HEK293 (cell line): ENCODE measurements around the gene TMEM255A.
A peak's percentile ranks its signal among the peaks of the same experiment; 100 is the strongest.

ENCODE experiments used
- FEZF1 ChIP-seq: fragments of 450-650 bp; formaldehyde crosslinking; IDR thresholded peaks from 2 replicates; pipeline ENCODE4 v1.5.1; 2016; ENCODE audit warnings: missing biosample characterization, missing genetic modification characterization
- GLI4 ChIP-seq: fragments of 450-650 bp; formaldehyde crosslinking; IDR thresholded peaks from 2 replicates; pipeline ENCODE4 v1.5.1; 2016; ENCODE audit warnings: missing biosample characterization, missing genetic modification characterization
- GLIS1 ChIP-seq: fragments of 450-650 bp; formaldehyde crosslinking; IDR thresholded peaks from 2 replicates; pipeline ENCODE4 v1.5.1; 2016; ENCODE audit warnings: missing biosample characterization, missing genetic modification characterization
- MYNN ChIP-seq: fragments of 450-650 bp; formaldehyde crosslinking; IDR thresholded peaks from 2 replicates; pipeline ENCODE4 v1.5.1; 2016; ENCODE audit warnings: missing biosample characterization, missing genetic modification characterization, borderline replicate concordance
- OSR2 ChIP-seq: fragments of 450-650 bp; formaldehyde crosslinking; IDR thresholded peaks from 2 replicates; pipeline ENCODE4 v1.5.1; 2016; ENCODE audit warnings: missing biosample characterization, missing genetic modification characterization
- PRDM6 ChIP-seq: fragments of 450-650 bp; formaldehyde crosslinking; IDR thresholded peaks from 2 replicates; pipeline ENCODE4 v1.5.1; 2017; ENCODE audit warnings: missing biosample characterization, missing genetic modification characterization
- REST ChIP-seq: fragments of 450-650 bp; formaldehyde crosslinking; IDR thresholded peaks from 2 replicates; pipeline ENCODE4 v1.5.1; 2016; ENCODE audit warnings: missing biosample characterization, missing genetic modification characterization
- SP2 ChIP-seq: fragments of 450-650 bp; formaldehyde crosslinking; IDR thresholded peaks from 2 replicates; pipeline ENCODE4 v1.5.1; 2016; ENCODE audit warnings: missing biosample characterization, missing genetic modification characterization
- SP7 ChIP-seq: fragments of 450-650 bp; formaldehyde crosslinking; IDR thresholded peaks from 2 replicates; pipeline ENCODE4 v1.5.1; 2016; ENCODE audit warnings: missing biosample characterization, missing genetic modification characterization
- ZBTB20 ChIP-seq: fragments of 450-650 bp; formaldehyde crosslinking; IDR thresholded peaks from 2 replicates; pipeline ENCODE4 v1.5.1; 2016; ENCODE audit warnings: missing biosample characterization, missing genetic modification characterization
- ZFP3 ChIP-seq: fragments of 450-650 bp; formaldehyde crosslinking; IDR thresholded peaks from 2 replicates; pipeline ENCODE4 v1.5.1; 2016; ENCODE audit warnings: low read depth, missing biosample characterization, missing genetic modification characterization
- ZNF132 ChIP-seq: fragments of 450-650 bp; formaldehyde crosslinking; IDR thresholded peaks from 2 replicates; pipeline ENCODE4 v1.5.1; 2017; ENCODE audit warnings: missing biosample characterization, missing genetic modification characterization, borderline replicate concordance
- ZNF133 ChIP-seq: fragments of 450-650 bp; formaldehyde crosslinking; IDR thresholded peaks from 2 replicates; pipeline ENCODE4 v1.5.1; 2016; ENCODE audit warnings: missing biosample characterization, missing genetic modification characterization
- ZNF157 ChIP-seq: fragments of 450-650 bp; formaldehyde crosslinking; IDR thresholded peaks from 2 replicates; pipeline ENCODE4 v1.5.1; 2016; ENCODE audit warnings: missing biosample characterization, missing genetic modification characterization
- ZNF174 ChIP-seq: fragments of 450-650 bp; formaldehyde crosslinking; IDR thresholded peaks from 2 replicates; pipeline ENCODE4 v1.5.0; 2017; ENCODE audit warnings: missing biosample characterization, mild to moderate bottlenecking, missing genetic modification characterization
- ZNF214 ChIP-seq: fragments of 450-650 bp; formaldehyde crosslinking; IDR thresholded peaks from 2 replicates; pipeline ENCODE4 v1.5.1; 2017; ENCODE audit warnings: missing biosample characterization, mild to moderate bottlenecking, missing genetic modification characterization, borderline replicate concordance
- ZNF221 ChIP-seq: fragments of 450-650 bp; formaldehyde crosslinking; IDR thresholded peaks from 2 replicates; pipeline ENCODE4 v1.5.1; 2017; ENCODE audit warnings: missing biosample characterization, missing genetic modification characterization, borderline replicate concordance
- ZNF266 ChIP-seq: fragments of 450-650 bp; formaldehyde crosslinking; IDR thresholded peaks from 2 replicates; pipeline ENCODE4 v1.5.1; 2016; ENCODE audit warnings: missing biosample characterization, missing genetic modification characterization, low read depth
- ZNF311 ChIP-seq: fragments of 450-650 bp; formaldehyde crosslinking; IDR thresholded peaks from 2 replicates; pipeline ENCODE4 v1.5.1; 2017; ENCODE audit warnings: missing biosample characterization, missing genetic modification characterization, borderline replicate concordance
- ZNF341 ChIP-seq: fragments of 450-650 bp; formaldehyde crosslinking; IDR thresholded peaks from 2 replicates; pipeline ENCODE4; 2016; ENCODE audit warnings: low read depth, missing biosample characterization, missing genetic modification characterization
- ZNF416 ChIP-seq: fragments of 450-650 bp; formaldehyde crosslinking; IDR thresholded peaks from 2 replicates; pipeline ENCODE4 v1.5.1; 2016; ENCODE audit warnings: missing biosample characterization, missing genetic modification characterization
- ZNF426 ChIP-seq: fragments of 450-650 bp; formaldehyde crosslinking; IDR thresholded peaks from 2 replicates; pipeline ENCODE4 v1.5.1; 2017; ENCODE audit warnings: missing biosample characterization, missing genetic modification characterization, mild to moderate bottlenecking, inconsistent platforms, moderate library complexity
- ZNF433 ChIP-seq: fragments of 450-650 bp; formaldehyde crosslinking; IDR thresholded peaks from 2 replicates; pipeline ENCODE4 v1.5.1; 2016; ENCODE audit warnings: missing biosample characterization, missing genetic modification characterization, low read depth
- ZNF48 ChIP-seq: fragments of 450-650 bp; formaldehyde crosslinking; IDR thresholded peaks from 2 replicates; pipeline ENCODE4 v1.5.1; 2016; ENCODE audit warnings: missing biosample characterization, missing genetic modification characterization
- ZNF521 ChIP-seq: fragments of 450-650 bp; formaldehyde crosslinking; IDR thresholded peaks from 2 replicates; pipeline ENCODE4 v1.5.1; 2017; ENCODE audit warnings: missing biosample characterization, mild to moderate bottlenecking, missing genetic modification characterization
- ZNF529 ChIP-seq: fragments of 450-650 bp; formaldehyde crosslinking; IDR thresholded peaks from 2 replicates; pipeline ENCODE4 v1.5.1; 2017; ENCODE audit warnings: missing genetic modification characterization, missing biosample characterization; ENCODE audit not compliant: insufficient replicate concordance
- ZNF623 ChIP-seq: fragments of 450-650 bp; formaldehyde crosslinking; IDR thresholded peaks from 2 replicates; pipeline ENCODE4 v1.5.1; 2016; ENCODE audit warnings: missing biosample characterization, missing genetic modification characterization
- ZNF639 ChIP-seq: fragments of 450-650 bp; formaldehyde crosslinking; IDR thresholded peaks from 2 replicates; pipeline ENCODE4 v1.5.1; 2016; ENCODE audit warnings: missing biosample characterization, missing genetic modification characterization
- ZNF704 ChIP-seq: fragments of 450-650 bp; formaldehyde crosslinking; IDR thresholded peaks from 2 replicates; pipeline ENCODE4 v1.5.1; 2016; ENCODE audit warnings: missing biosample characterization, missing genetic modification characterization
- ZSCAN30 ChIP-seq: fragments of 450-650 bp; IDR thresholded peaks from 2 replicates; pipeline ENCODE4 v1.5.1; 2018; ENCODE audit warnings: missing biosample characterization, mild to moderate bottlenecking, missing genetic modification characterization, moderate library complexity
- ZSCAN4 ChIP-seq: fragments of 450-650 bp; formaldehyde crosslinking; IDR thresholded peaks from 2 replicates; pipeline ENCODE4 v1.5.1; 2017; ENCODE audit warnings: missing biosample characterization, missing genetic modification characterization
- ZXDB ChIP-seq: fragments of 450-650 bp; formaldehyde crosslinking; IDR thresholded peaks from 2 replicates; pipeline ENCODE4 v1.5.1; 2016; ENCODE audit warnings: missing biosample characterization, missing genetic modification characterization

Gene TMEM255A

GRCh38 chrX:120310861-120311726 is at the start of gene TMEM255A (continued):
- TF ChIP-seq PRDM6 (tag by site-specific recombination), result no peak
- TF ChIP-seq ZNF48, result no peak
- no peak for TF ChIP-seq ZNF221 (tag by site-specific recombination)
- TF ChIP-seq GLIS1 (tag by site-specific recombination), result peak; percentile 53; the same call in 1 of the 2 replicates
- no peak for TF ChIP-seq SP7 (tag by site-specific recombination)
- no peak for TF ChIP-seq ZNF521 (tag by site-specific recombination)
- TF ChIP-seq ZXDB, result peak; percentile 53; the same call in 1 of the 2 replicates
- TF ChIP-seq ZSCAN4 (tag by site-specific recombination), result peak; percentile 37; the same call in 1 of the 2 replicates
- TF ChIP-seq ZNF639 (tag by site-specific recombination), result no peak
- TF ChIP-seq ZNF133 (tag by site-specific recombination), result no peak
- TF ChIP-seq ZNF704 (tag by site-specific recombination), result no peak
- no peak for TF ChIP-seq ZNF174
- no peak for TF ChIP-seq GLI4 (tag by site-specific recombination)
- TF ChIP-seq OSR2 (tag by site-specific recombination), result no peak
- no peak for TF ChIP-seq ZNF416 (tag by site-specific recombination)
- TF ChIP-seq ZNF214, result no peak
- no peak for TF ChIP-seq ZNF529 (tag by site-specific recombination)
- TF ChIP-seq ZNF132, result no peak
- no peak for TF ChIP-seq ZNF266 (tag by site-specific recombination)
- no peak for TF ChIP-seq ZNF433 (tag by site-specific recombination)
- 0 out of 2 replicates have a peak, but pooled peaks have one; percentile 40 for TF ChIP-seq ZSCAN30 (tag by site-specific recombination)
- peak; percentile 84 for TF ChIP-seq ZNF341
- 0 out of 2 replicates have a peak, but pooled peaks have one; percentile 38 for TF ChIP-seq REST
- TF ChIP-seq ZNF623 (tag by site-specific recombination), result no peak; the same call in 1 of the 2 replicates
- TF ChIP-seq ZBTB20, result peak; percentile 75
- no peak for TF ChIP-seq ZNF311 (tag by site-specific recombination)
- no peak for TF ChIP-seq ZNF157 (tag by site-specific recombination)
- no peak for TF ChIP-seq ZNF426 (tag by site-specific recombination)
- TF ChIP-seq SP2 (tag by site-specific recombination), result peak; percentile 43
- TF ChIP-seq ZFP3, result no peak
- no peak for TF ChIP-seq FEZF1 (tag by site-specific recombination)
- TF ChIP-seq MYNN, result no peak
